HEK293 (cell line): ENCODE data around the gene ARHGEF2.

Source experiments
- CTCF ChIA-PET: fragments of 350-600 bp; formaldehyde crosslinking; extraction: SDS; loops from one replicate; lab custom pipeline; 2021; ENCODE audit warnings: antibody characterized with exemption; lab: Yijun Ruan, JAX
- POLR2A ChIA-PET: fragments of 300-600 bp; formaldehyde crosslinking; extraction: SDS; loops from one replicate; lab custom pipeline; 2020; ENCODE audit warnings: antibody characterized with exemption, inconsistent platforms; lab: Yijun Ruan, JAX
- H3K27ac ChIP-seq: fragments of 200-500 bp; sonication (Bioruptor generic); 2 replicates; pipeline ENCODE4 v1.5.1; 2014; ENCODE audit warnings: low read depth, low read length, control low read depth, inconsistent platforms; ENCODE audit errors: extremely low read depth
- H3K36me3 ChIP-seq, 2 experiments: fragments of 200-500 bp in 1 of 2; sonication (Bioruptor generic) in 1 of 2; 1 replicate in 1 of 2; 2 replicates in 1 of 2; pipeline ENCODE4 v1.5.1; 2014 to 2017; ENCODE audit warnings: inconsistent platforms in 2 of 2, low read length in 2 of 2; ENCODE audit not compliant: control insufficient read depth in 2 of 2, insufficient read depth in 1 of 2
- H3K4me1 ChIP-seq: fragments of 200-500 bp; sonication (Bioruptor generic); 2 replicates; pipeline ENCODE4 v1.5.1; 2014; ENCODE audit warnings: mild to moderate bottlenecking, low read length, inconsistent platforms; ENCODE audit not compliant: control insufficient read depth, insufficient read depth
- H3K4me3 ChIP-seq: 2 replicates; pipeline ENCODE4 v1.5.1; 2011; ENCODE audit warnings: low read depth, mild to moderate bottlenecking, control low read depth, low read length, moderate library complexity
- H3K9me3 ChIP-seq: fragments of 200-500 bp; sonication (Bioruptor generic); 2 replicates; pipeline ENCODE4 v1.5.1; 2014; ENCODE audit warnings: low read depth, low read length, inconsistent platforms; ENCODE audit not compliant: control insufficient read depth, insufficient read depth
- ELK4 ChIP-seq: IDR thresholded peaks from 2 replicates; pipeline ENCODE4 v1.6.1; 2011; ENCODE audit warnings: mild to moderate bottlenecking, low read depth, low read length, borderline replicate concordance
- GLI2 ChIP-seq: fragments of 450-650 bp; formaldehyde crosslinking; IDR thresholded peaks from 2 replicates; pipeline ENCODE4; 2017; ENCODE audit warnings: missing biosample characterization, missing genetic modification characterization, low read depth, borderline replicate concordance
- GLIS2 ChIP-seq: fragments of 450-650 bp; formaldehyde crosslinking; IDR thresholded peaks from 2 replicates; pipeline ENCODE4 v1.5.1; 2016; ENCODE audit warnings: missing biosample characterization, missing genetic modification characterization
- HOXA7 ChIP-seq: sonication (generic); formaldehyde crosslinking; IDR thresholded peaks from 2 replicates; pipeline ENCODE4 v1.8.1; 2022; ENCODE audit warnings: missing genetic modification reagents, borderline replicate concordance
- KLF9 ChIP-seq: fragments of 450-650 bp; formaldehyde crosslinking; IDR thresholded peaks from 2 replicates; pipeline ENCODE4 v1.5.1; 2016; ENCODE audit warnings: missing biosample characterization, missing genetic modification characterization, low read depth
- MEIS1 ChIP-seq: sonication (generic); formaldehyde crosslinking; IDR thresholded peaks from 2 replicates; pipeline ENCODE4 v1.8.1; 2022; ENCODE audit warnings: missing genetic modification reagents, mild to moderate bottlenecking, borderline replicate concordance
- PRDM10 ChIP-seq: fragments of 450-650 bp; formaldehyde crosslinking; IDR thresholded peaks from 2 replicates; pipeline ENCODE4 v1.5.1; 2016; ENCODE audit warnings: missing biosample characterization, missing genetic modification characterization
- SCRT2 ChIP-seq: fragments of 450-650 bp; formaldehyde crosslinking; IDR thresholded peaks from 2 replicates; pipeline ENCODE4 v1.5.1; 2016; ENCODE audit warnings: missing biosample characterization, missing genetic modification characterization
- ZBTB11 ChIP-seq: fragments of 450-650 bp; formaldehyde crosslinking; conservative IDR thresholded peaks from 2 replicates; pipeline ENCODE4 v1.5.1; 2016; ENCODE audit warnings: low read depth, missing biosample characterization, missing genetic modification characterization
- ZBTB7A ChIP-seq: fragments of 450-650 bp; formaldehyde crosslinking; IDR thresholded peaks from 2 replicates; pipeline ENCODE4 v1.5.1; 2016; ENCODE audit warnings: low read depth, missing biosample characterization, missing genetic modification characterization
- ZFHX2 ChIP-seq: fragments of 450-650 bp; formaldehyde crosslinking; conservative IDR thresholded peaks from 2 replicates; pipeline ENCODE4 v1.5.1; 2016; ENCODE audit warnings: missing biosample characterization, missing genetic modification characterization
- ZNF148 ChIP-seq: fragments of 450-650 bp; formaldehyde crosslinking; IDR thresholded peaks from 2 replicates; pipeline ENCODE4 v1.5.0; 2017; ENCODE audit warnings: missing biosample characterization, missing genetic modification characterization, borderline replicate concordance
- ZNF175 ChIP-seq: fragments of 450-650 bp; formaldehyde crosslinking; IDR thresholded peaks from 2 replicates; pipeline ENCODE4 v1.5.1; 2016; ENCODE audit warnings: missing biosample characterization, missing genetic modification characterization
- ZNF221 ChIP-seq: fragments of 450-650 bp; formaldehyde crosslinking; IDR thresholded peaks from 2 replicates; pipeline ENCODE4 v1.5.1; 2017; ENCODE audit warnings: missing biosample characterization, missing genetic modification characterization, borderline replicate concordance
- ZNF292 ChIP-seq: fragments of 450-650 bp; formaldehyde crosslinking; IDR thresholded peaks from 2 replicates; pipeline ENCODE4 v1.5.1; 2016; ENCODE audit warnings: low read depth, missing biosample characterization, missing genetic modification characterization, borderline replicate concordance
- ZNF302 ChIP-seq: fragments of 450-650 bp; formaldehyde crosslinking; IDR thresholded peaks from 2 replicates; pipeline ENCODE4 v1.5.1; 2016; ENCODE audit warnings: missing biosample characterization, missing genetic modification characterization, low read depth
- ZNF366 ChIP-seq: fragments of 450-650 bp; formaldehyde crosslinking; conservative IDR thresholded peaks from 2 replicates; pipeline ENCODE4 v1.5.1; 2016; ENCODE audit warnings: missing biosample characterization, missing genetic modification characterization
- ZNF558 ChIP-seq: fragments of 450-650 bp; formaldehyde crosslinking; IDR thresholded peaks from 2 replicates; pipeline ENCODE4 v1.5.1; 2016; ENCODE audit warnings: missing biosample characterization, missing genetic modification characterization
- ZNF585B ChIP-seq: fragments of 450-650 bp; formaldehyde crosslinking; IDR thresholded peaks from 2 replicates; pipeline ENCODE4 v1.5.1; 2016; ENCODE audit warnings: missing biosample characterization, missing genetic modification characterization
- ZNF610 ChIP-seq: fragments of 450-650 bp; formaldehyde crosslinking; IDR thresholded peaks from 2 replicates; pipeline ENCODE4 v1.5.1; 2016; ENCODE audit warnings: missing biosample characterization, missing genetic modification characterization, borderline replicate concordance
- ZNF639 ChIP-seq: fragments of 450-650 bp; formaldehyde crosslinking; IDR thresholded peaks from 2 replicates; pipeline ENCODE4 v1.5.1; 2016; ENCODE audit warnings: missing biosample characterization, missing genetic modification characterization
- ZNF660 ChIP-seq: fragments of 450-650 bp; IDR thresholded peaks from 2 replicates; pipeline ENCODE4 v1.5.1; 2018; ENCODE audit warnings: missing biosample characterization, mild to moderate bottlenecking, missing genetic modification characterization
- ZNF692 ChIP-seq: fragments of 450-650 bp; formaldehyde crosslinking; IDR thresholded peaks from 2 replicates; pipeline ENCODE4 v1.5.1; 2016; ENCODE audit warnings: missing biosample characterization, missing genetic modification characterization
- ZNF768 ChIP-seq: fragments of 450-650 bp; formaldehyde crosslinking; IDR thresholded peaks from 2 replicates; pipeline ENCODE4 v1.5.1; 2018; ENCODE audit warnings: missing biosample characterization, mild to moderate bottlenecking, missing genetic modification characterization

ARHGEF2 gene

GRCh38 chr1:155933591-155934096 lies 44.7 kb downstream of the ARHGEF2 start:
- ChIA-PET POLR2A (interaction anchor here (0.7 to 3.4 kb wide), 10 partner anchors 11 to 245 kb away, joined by 3 to 28 read pairs (median 8); partner anchors contain the start of genes ARHGEF2 and YY1AP1), CTCF (interaction anchor here (1.3 to 2.0 kb wide), 4 partner anchors 17 to 196 kb away, joined by 3 to 9 read pairs (median 6); no protein-coding TSS in a partner anchor)
- Histone ChIP-seq H3K36me3 (peaks cover 38 to 52% of the 10 kb centered on the region in 2 experiments), H3K27ac (peak overlapping the region; percentile 81), H3K9me3 (no peaks in the 10 kb centered on the region), H3K4me1 (no peaks in the 10 kb centered on the region; the same call in none of the 2 replicates), H3K4me3 (peak overlapping the region; percentile 94)
- TF ChIP-seq ZNF660 (tag by site-specific recombination) (no peak), ZNF148 (tag by site-specific recombination) (no peak), ZNF221 (tag by site-specific recombination) (no peak), GLIS2 (tag by site-specific recombination) (peak; percentile 48), ZNF639 (tag by site-specific recombination) (no peak), KLF9 (no peak), HOXA7 (no peak), ZBTB7A (tag by site-specific recombination) (no peak), PRDM10 (0 out of 2 replicates have a peak, but pooled peaks have one; percentile 12), ZNF366 (tag by site-specific recombination) (no peak), ZBTB11 (tag by site-specific recombination) (no peak), ZNF692 (tag by site-specific recombination) (no peak), GLI2 (no peak), ZFHX2 (tag by site-specific recombination) (no peak), ZNF768 (tag by site-specific recombination) (no peak), ZNF610 (tag by site-specific recombination) (0 out of 2 replicates have a peak, but pooled peaks have one; percentile 21), SCRT2 (no peak), ZNF302 (tag by site-specific recombination) (no peak), ZNF558 (tag by site-specific recombination) (no peak), ELK4 (no peak), MEIS1 (no peak), ZNF175 (tag by site-specific recombination) (no peak), ZNF292 (tag by site-specific recombination) (no peak), ZNF585B (tag by site-specific recombination) (no peak)
